ENCODE measurements around the gene MPG. TPM values are rescaled to one million over a fixed set of nuclear protein-coding genes. Genes with fewer than 3 reads are reported as not detected.

The MPG gene
- total and polyA plus RNA-seq, 2 of the 8 experiments (the other 6 are each of a cell fraction or from before 2014, with no cell fraction given), result 37.6 to 83.7 TPM

GRCh38 chr16:69181-69580 is 8.8 kb upstream of the MPG start (continued):
- TF ChIP-seq NANOG (IDR thresholded peaks at IDR 0.05; ENCODE audit: insufficient read depth, low read depth, low read length, poor library complexity, severe bottlenecking) (no peak), TBP (IDR thresholded peaks at IDR 0.05; ENCODE audit: low read depth, low read length) (no peak), TEAD4 (IDR thresholded peaks at IDR 0.05; ENCODE audit: low read depth, low read length) (no peak), KDM4A (IDR thresholded peaks at IDR 0.05; ENCODE audit: low read depth, low read length, severe bottlenecking) (no peak), GABPA (IDR thresholded peaks at IDR 0.05; ENCODE audit: borderline replicate concordance, insufficient read depth, low read length) (no peak)
- TF ChIP-seq, protein P1, sequence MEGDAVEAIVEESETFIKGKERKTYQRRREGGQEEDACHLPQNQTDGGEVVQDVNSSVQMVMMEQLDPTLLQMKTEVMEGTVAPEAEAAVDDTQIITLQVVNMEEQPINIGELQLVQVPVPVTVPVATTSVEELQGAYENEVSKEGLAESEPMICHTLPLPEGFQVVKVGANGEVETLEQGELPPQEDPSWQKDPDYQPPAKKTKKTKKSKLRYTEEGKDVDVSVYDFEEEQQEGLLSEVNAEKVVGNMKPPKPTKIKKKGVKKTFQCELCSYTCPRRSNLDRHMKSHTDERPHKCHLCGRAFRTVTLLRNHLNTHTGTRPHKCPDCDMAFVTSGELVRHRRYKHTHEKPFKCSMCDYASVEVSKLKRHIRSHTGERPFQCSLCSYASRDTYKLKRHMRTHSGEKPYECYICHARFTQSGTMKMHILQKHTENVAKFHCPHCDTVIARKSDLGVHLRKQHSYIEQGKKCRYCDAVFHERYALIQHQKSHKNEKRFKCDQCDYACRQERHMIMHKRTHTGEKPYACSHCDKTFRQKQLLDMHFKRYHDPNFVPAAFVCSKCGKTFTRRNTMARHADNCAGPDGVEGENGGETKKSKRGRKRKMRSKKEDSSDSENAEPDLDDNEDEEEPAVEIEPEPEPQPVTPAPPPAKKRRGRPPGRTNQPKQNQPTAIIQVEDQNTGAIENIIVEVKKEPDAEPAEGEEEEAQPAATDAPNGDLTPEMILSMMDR (IDR thresholded peaks at IDR 0.05; ENCODE audit: control extremely low read depth in 1 of 3, insufficient read depth in 1 of 3, low read depth in 1 of 3, low read length in 3 of 3), result no peak

All from H1 (cell line).